Amniotic epithelial cell (primary cell): ENCODE results near the gene CKS2.

Source experiments
- DNase-seq: peaks from one replicate; pipeline ENCODE4 v3.0.0-alpha.2; 2010; ENCODE audit warnings: low read depth

CKS2 gene

GRCh38 chr9:89350988-89351557, 40.1 kb downstream of the CKS2 start:
- no peak for DNase-seq

- no peak for DNase-seq
Observed at GRCh38 chr9:89351584-89352300, 40.7 kb downstream of the CKS2 start.

GRCh38 chr9:89352451-89352850, 41.5 kb downstream of the CKS2 start:
- no peak for DNase-seq

- no peak for DNase-seq
Observed at GRCh38 chr9:89352874-89353649, 42.1 kb downstream of the CKS2 start.

DNA sequence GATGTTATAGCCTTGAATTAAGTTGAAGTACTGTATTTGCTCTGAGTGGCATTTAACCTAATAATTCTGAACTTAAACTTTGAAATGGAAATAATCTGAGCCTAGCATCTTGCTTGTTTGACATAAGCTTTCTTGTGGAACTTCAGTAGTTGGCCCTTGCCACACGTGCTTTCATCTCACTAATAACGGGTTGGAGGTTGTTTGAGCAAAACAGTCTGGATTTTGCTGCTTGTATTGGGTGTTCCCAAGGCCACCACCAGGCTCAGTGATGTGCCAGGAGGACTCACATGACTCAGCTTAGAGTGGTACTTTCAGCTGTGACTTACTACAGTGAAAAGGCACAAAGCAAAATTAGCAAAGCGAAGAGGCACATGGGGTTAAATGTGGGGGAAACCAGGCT, 43.0 kb downstream of the CKS2 start:
- no peak for DNase-seq

DNA sequence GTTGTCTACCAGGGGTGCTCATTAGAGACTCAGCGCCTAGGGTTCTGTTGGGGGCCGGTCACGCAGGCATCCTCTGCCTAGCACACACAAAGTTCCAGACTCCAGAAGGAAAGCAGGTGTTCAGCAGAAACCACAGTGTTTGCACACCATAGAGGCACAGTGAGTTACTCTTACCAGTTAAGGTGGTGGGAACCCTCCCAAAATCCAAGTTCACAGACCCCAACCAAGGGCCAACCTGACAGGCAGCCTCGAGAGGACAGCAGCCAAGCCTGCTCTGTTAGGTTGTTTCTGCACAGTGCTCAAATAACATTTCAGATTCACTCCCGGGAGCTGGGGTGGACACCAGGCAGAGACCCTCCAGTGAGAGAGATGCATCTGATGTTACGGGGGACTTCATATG, 43.5 kb downstream of the CKS2 start:
- DNase-seq = no peak

DNA sequence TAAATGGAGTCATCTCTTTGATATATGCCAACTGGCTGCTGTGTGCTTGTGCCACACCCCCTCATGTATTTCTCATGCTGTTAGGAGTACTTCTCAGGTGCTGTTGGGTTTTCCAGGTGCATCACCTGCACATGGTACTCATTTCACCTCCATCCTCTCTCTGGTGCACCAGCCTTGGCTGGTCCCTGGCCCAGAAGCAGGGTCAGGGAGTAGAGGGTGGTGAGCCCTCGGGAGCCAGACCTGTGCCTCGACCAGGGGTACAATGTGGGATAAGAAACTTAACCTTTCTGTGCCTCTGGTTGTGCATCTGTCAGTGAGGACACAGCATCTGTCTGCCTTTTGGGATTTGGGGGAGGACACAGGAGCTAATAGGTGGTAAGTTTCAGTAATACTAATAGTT, 45.8 kb downstream of the CKS2 start:
- DNase-seq = no peak

DNA sequence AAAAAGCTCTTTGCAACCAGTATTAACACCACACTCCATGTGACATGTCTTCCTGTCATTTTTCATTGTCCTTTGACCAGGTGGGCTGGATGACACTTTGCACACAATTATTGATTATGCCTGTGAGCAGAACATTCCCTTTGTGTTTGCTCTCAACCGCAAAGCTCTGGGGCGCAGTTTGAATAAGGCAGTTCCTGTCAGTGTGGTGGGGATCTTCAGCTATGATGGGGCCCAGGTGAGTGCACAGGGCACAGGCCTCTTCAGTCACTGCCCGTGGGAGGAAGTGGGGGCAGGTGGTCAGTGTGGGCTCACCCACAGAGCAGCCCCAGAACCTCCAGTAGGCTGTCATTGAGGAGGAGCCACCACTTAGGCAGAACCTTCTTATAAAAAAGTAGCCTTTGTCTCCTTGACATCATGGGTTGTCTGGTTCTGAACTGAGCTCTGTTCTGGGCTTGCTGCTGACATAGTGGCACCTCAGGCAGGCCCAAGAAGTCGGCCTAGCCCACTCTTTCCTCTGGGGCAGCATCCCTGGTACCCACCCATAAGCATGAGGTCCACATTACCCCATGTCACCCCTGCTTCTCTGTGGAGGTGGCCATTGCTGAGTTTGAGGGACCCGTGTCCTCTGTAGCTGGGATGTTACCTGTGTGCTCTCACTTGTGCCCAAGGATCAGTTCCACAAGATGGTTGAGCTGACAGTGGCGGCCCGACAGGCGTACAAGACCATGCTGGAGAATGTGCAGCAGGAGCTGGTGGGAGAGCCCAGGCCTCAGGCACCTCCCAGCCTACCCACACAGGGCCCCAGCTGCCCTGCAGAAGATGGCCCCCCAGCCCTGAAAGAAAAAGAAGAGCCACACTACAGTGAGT, 46.6 kb downstream of the CKS2 start:
- DNase-seq = no peak

GRCh38 chr9:89358376-89358916, 47.5 kb downstream of the CKS2 start:
- DNase-seq = no peak

DNA sequence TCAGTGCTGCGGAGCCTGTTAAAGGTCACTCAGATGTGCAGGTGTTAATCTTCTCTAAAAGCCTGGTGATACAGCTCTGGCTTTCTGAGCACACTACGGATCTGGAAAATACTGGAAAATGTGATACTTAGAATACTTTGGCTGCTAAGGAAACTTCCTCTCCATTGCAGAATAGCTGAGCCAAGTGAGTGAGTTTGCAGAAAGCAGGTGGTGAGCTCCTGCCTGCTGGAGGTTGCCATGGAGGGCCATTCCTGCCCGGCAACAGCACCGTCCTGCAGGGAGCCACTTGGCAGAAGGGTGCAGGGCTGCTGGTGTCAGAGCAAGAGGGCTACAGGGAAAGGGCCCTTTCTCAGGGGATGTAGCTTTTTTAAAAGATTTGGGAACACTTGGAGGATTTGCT, 48.0 kb downstream of the CKS2 start:
- DNase-seq = no peak

- DNase-seq = no peak
Observed at GRCh38 chr9:89359751-89360261, 48.8 kb downstream of the CKS2 start.

- no peak for DNase-seq
Observed at GRCh38 chr9:89360465-89360864, 49.5 kb downstream of the CKS2 start.

DNA sequence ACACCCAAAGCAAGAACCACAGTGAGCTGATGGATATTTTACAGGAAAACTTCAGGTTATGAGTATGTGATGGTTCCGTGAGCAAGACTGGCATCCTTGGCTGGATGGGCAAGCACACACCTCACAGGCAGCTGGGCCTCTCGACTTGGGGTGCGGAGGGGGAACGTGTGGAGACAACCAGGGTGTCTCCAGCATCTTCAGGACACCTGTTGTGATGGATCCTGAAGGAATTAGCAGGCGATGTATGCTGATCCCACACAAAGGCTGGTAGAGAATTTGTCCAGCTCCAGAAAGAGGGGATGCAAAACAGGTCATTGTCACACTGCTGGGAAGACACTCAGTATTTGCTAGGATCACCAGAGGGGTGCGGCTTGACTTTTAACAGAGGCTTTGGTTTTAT, 50.0 kb downstream of the CKS2 start:
- DNase-seq = no peak

DNA sequence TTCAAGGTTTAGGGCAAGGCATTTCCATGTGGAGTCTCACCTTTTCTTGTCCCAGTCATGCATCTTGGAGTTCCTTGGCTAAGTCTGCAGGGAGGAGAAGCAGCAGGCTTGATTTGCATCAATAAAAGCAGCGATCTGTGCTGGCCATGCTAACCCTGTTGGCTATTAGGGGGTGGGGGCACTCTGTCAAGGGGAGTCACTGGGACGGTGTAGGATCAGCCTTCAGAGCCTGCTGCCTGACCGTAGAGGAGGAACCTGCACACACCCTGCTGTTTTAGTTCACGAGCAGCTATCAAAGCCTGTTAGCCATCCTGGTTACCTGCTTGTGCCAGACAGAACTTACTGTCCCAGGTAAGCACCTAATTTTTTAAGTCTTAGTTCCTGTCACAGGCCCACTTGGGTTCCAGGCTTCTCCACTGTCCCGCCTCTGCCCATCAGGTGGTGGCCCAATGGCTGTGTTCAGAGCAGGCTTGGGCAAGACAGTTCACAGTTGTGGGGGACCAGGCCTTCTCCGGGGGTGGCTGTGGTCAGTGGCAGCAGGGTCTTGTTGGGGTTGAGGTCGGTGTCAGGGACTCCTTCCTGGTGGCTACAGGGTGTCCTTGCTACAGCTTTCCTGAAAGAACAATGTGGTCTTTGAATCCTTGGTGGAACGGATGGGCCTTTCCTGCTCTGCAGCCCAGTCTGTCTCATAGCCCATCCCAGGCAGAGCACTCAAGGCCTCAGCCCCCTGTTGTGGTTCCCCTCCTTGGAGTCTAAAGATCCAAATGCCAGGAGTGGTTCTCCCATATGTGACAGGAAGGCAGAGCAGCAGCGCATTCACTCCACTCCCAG, 51.0 kb downstream of the CKS2 start:
- no peak for DNase-seq

DNA sequence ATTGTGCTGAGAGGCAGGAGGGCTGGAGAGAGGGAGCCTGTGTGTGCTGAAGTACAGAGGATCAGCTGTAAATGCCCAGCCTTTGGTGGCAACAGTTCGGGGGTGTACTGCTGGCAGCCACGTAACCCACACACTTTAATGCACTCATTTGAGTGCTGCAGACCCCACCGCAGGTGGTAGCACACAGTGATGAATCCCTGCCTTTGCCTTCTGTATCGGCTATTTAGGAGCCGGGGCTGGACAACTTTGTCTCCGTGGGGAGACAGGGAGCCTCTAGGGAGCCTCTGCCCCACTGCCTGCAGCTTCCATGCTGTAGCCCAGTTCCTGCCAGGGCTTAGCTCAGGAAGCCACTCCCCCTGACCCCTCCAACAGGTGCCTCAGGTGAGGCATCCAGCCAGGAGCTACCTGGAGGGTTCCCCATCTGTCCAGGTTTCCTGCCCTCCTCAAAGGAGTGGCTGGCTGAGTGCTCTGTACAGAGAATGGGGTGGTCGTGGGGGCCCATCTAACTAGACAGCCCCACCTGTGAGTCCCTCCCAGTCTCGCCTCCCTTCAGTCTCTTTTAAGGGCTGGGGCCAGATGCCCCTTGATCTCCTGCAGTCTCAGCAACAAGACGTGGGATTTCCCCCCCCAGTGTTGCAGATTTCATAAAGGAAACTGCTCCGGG, 51.8 kb downstream of the CKS2 start:
- no peak for DNase-seq

GRCh38 chr9:89363311-89363670, 52.3 kb downstream of the CKS2 start:
- no peak for DNase-seq

- no peak for DNase-seq
Observed at GRCh38 chr9:89363921-89364665, 53.1 kb downstream of the CKS2 start.

- no peak for DNase-seq
Observed at GRCh38 chr9:89364666-89365531, 53.9 kb downstream of the CKS2 start.

DNA sequence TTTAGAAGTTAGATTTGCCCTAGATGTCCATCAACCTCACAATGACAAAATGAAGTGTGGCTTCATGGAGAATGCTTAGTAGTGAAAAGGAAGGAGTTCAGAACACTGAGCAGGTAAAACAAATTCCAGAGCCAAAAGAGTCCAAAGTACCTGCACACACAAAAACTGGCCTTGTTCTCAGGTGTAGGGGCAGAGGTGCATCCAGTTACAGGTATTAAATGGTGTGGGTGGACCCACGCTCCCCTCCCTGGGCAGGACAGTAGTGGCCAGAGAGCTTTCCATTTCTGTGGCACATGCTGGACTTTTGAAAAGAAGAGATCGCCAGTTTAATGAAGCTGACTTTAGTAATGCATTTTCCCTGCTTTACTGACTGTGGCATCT, 54.5 kb downstream of the CKS2 start:
- DNase-seq = no peak
